H1 (cell line): ENCODE data around the gene IFNA13. TPM values are rescaled to one million over a fixed set of nuclear protein-coding genes. Genes with fewer than 3 reads are reported as not detected.

Source experiments
- CTCF ChIA-PET: fragments of 300-600 bp; sonication (Branson Sonifier 250); formaldehyde crosslinking; loops from one replicate; lab custom pipeline; 2021; ENCODE audit not compliant: partially characterized antibody; lab: Charles Lee
- POLR2A ChIA-PET: fragments of 300-600 bp; sonication (Branson Sonifier 250); formaldehyde crosslinking; loops from one replicate; lab custom pipeline; 2021; ENCODE audit warnings: inconsistent platforms; ENCODE audit not compliant: partially characterized antibody; lab: Charles Lee
- DNase-seq, 2 experiments: peaks; one replicate each; pipeline versions ENCODE4 v3.0.0 to v3.0.0-alpha.2; 2010 to 2022; ENCODE audit warnings: low spot score in 2 of 2, low read depth in 1 of 2, mixed read lengths in 1 of 2
- FAIRE-seq: peaks from 2 replicates; lab custom pipeline; 2011; peaks lifted over from hg19 to GRCh38; lab: Jason Lieb, UNC
- H2AFZ ChIP-seq: 2 replicates; pipeline ENCODE4 v1.8.1; 2012; ENCODE audit warnings: low read length, inconsistent platforms
- H2AK5ac ChIP-seq: 2 replicates; pipeline ENCODE4 v1.6.1; 2013; ENCODE audit warnings: low read depth, low read length
- H2BK120ac ChIP-seq: replicated peaks from 2 replicates; pipeline ENCODE3; 2013; ENCODE audit warnings: low read depth, low read length, inconsistent platforms
- H2BK12ac ChIP-seq: 2 replicates; pipeline ENCODE4 v1.6.1; 2013; ENCODE audit warnings: low read depth, low read length
- H2BK15ac ChIP-seq: 2 replicates; pipeline ENCODE4 v1.6.1; 2013; ENCODE audit warnings: low read length
- H2BK20ac ChIP-seq: 2 replicates; pipeline ENCODE4 v1.6.1; 2013; ENCODE audit warnings: low read length
- H2BK5ac ChIP-seq: 2 replicates; pipeline ENCODE4 v1.6.1; 2013; ENCODE audit warnings: low read depth, low read length
- H3K14ac ChIP-seq: 2 replicates; pipeline ENCODE4 v1.6.1; 2013; ENCODE audit warnings: inconsistent platforms; ENCODE audit not compliant: insufficient read length
- H3K18ac ChIP-seq: 2 replicates; pipeline ENCODE4 v1.6.1; 2013; ENCODE audit warnings: low read length; ENCODE audit errors: extremely low read depth
- H3K23ac ChIP-seq: 2 replicates; pipeline ENCODE4 v1.6.1; 2013; ENCODE audit warnings: inconsistent platforms; ENCODE audit not compliant: insufficient read length
- H3K23me2 ChIP-seq: 2 replicates; pipeline ENCODE4 v1.6.1; 2013; ENCODE audit warnings: low read depth, low read length
- H3K27ac ChIP-seq: 2 replicates; pipeline ENCODE4 v1.6.1; 2011; ENCODE audit warnings: low read depth, low read length, inconsistent platforms
- H3K27me3 ChIP-seq, 4 experiments: replicated peaks in 1 of 4; 1 replicate in 1 of 4; 2 replicates in 3 of 4; pipeline versions ENCODE4 v1.6.1 to v1.8.1; 2011 to 2013; ENCODE audit warnings: low read length in 3 of 4, mild to moderate bottlenecking in 3 of 4, inconsistent platforms in 2 of 4, mixed read lengths in 2 of 4, moderate library complexity in 1 of 4; ENCODE audit not compliant: control insufficient read depth in 3 of 4, insufficient read depth in 3 of 4; ENCODE audit errors: extremely low read depth in 1 of 4
- H3K36me3 ChIP-seq, 4 experiments: 2 replicates each; pipeline versions ENCODE4 v1.6.1 to v1.8.1; 2011 to 2013; ENCODE audit warnings: mild to moderate bottlenecking in 4 of 4, low read length in 3 of 4, moderate library complexity in 2 of 4, control low read depth in 1 of 4, inconsistent platforms in 1 of 4; ENCODE audit not compliant: insufficient read depth in 4 of 4, control insufficient read depth in 2 of 4
- H3K4ac ChIP-seq: replicated peaks from 2 replicates; pipeline ENCODE3; 2013; ENCODE audit warnings: low read length, low read depth, mixed read lengths, inconsistent platforms; ENCODE audit not compliant: insufficient read length
- H3K4me1 ChIP-seq, 4 experiments: replicated peaks in 1 of 4; 1 replicate in 1 of 4; 2 replicates in 3 of 4; pipeline versions ENCODE4 v1.6.1 to v1.8.1; 2011 to 2013; ENCODE audit warnings: low read length in 3 of 4, inconsistent platforms in 2 of 4, mixed read lengths in 1 of 4; ENCODE audit not compliant: insufficient read depth in 4 of 4, control insufficient read depth in 3 of 4
- H3K4me2 ChIP-seq, 2 experiments: 2 replicates each; pipeline versions ENCODE4 v1.6.1 to v1.8.1; 2011 to 2013; ENCODE audit warnings: low read depth in 2 of 2, low read length in 2 of 2, control low read depth in 1 of 2, inconsistent platforms in 1 of 2, mild to moderate bottlenecking in 1 of 2; ENCODE audit not compliant: insufficient read depth in 1 of 2
- H3K4me3 ChIP-seq, 4 experiments: fragments of 200-600, 300-600 bp in 1 of 4; sonication (generic), shearing (Covaris generic), sonication (Bioruptor Twin) in 1 of 4; 2 replicates each; pipeline versions ENCODE4 v1.5.1 to v1.8.1; 2011 to 2016; ENCODE audit warnings: low read length in 4 of 4, low read depth in 3 of 4, control low read depth in 2 of 4, inconsistent platforms in 2 of 4, mild to moderate bottlenecking in 2 of 4, mixed read lengths in 1 of 4, moderate library complexity in 1 of 4; ENCODE audit not compliant: insufficient read depth in 2 of 4; ENCODE audit errors: extremely low read depth in 1 of 4
- H3K56ac ChIP-seq: replicated peaks from 2 replicates; pipeline ENCODE3; 2013; ENCODE audit warnings: low read depth, mild to moderate bottlenecking, mixed read lengths, low read length, inconsistent platforms; ENCODE audit not compliant: insufficient read length
- H3K79me1 ChIP-seq: 2 replicates; pipeline ENCODE4 v1.6.1; 2013; ENCODE audit warnings: low read depth, low read length, control low read depth
- H3K79me2 ChIP-seq, 2 experiments: 2 replicates each; pipeline versions ENCODE4 v1.6.1 to v1.8.1; 2012 to 2013; ENCODE audit warnings: low read length in 2 of 2, mild to moderate bottlenecking in 2 of 2, inconsistent platforms in 1 of 2; ENCODE audit not compliant: insufficient read depth in 2 of 2, control insufficient read depth in 1 of 2
- H3K9ac ChIP-seq, 4 experiments: replicated peaks in 1 of 4; 1 replicate in 1 of 4; 2 replicates in 3 of 4; pipeline versions ENCODE4 v1.6.1 to v1.8.1; 2011 to 2013; ENCODE audit warnings: low read depth in 3 of 4, low read length in 3 of 4, control low read depth in 2 of 4, mild to moderate bottlenecking in 2 of 4, moderate library complexity in 2 of 4, inconsistent platforms in 1 of 4; ENCODE audit errors: extremely low read depth in 1 of 4
- H3K9me3 ChIP-seq, 2 experiments: 2 replicates each; pipeline versions ENCODE4 v1.6.1 to v1.8.1; 2012 to 2013; ENCODE audit warnings: mild to moderate bottlenecking in 2 of 2, moderate library complexity in 2 of 2, control low read depth in 1 of 2, inconsistent platforms in 1 of 2, low read depth in 1 of 2, low read length in 1 of 2, mixed read lengths in 1 of 2; ENCODE audit not compliant: insufficient read depth in 2 of 2
- H4K20me1 ChIP-seq, 2 experiments: replicated peaks in 1 of 2; 2 replicates each; pipeline versions ENCODE3 to v1.8.1; 2011 to 2013; ENCODE audit warnings: inconsistent platforms in 2 of 2, low read length in 2 of 2, mild to moderate bottlenecking in 1 of 2; ENCODE audit not compliant: insufficient read depth in 2 of 2, control insufficient read depth in 1 of 2
- H4K5ac ChIP-seq: 2 replicates; pipeline ENCODE4 v1.6.1; 2013; ENCODE audit warnings: low read length, low read depth, mixed read lengths, inconsistent platforms; ENCODE audit not compliant: insufficient read length
- H4K8ac ChIP-seq: 2 replicates; pipeline ENCODE4 v1.8.0; 2013; ENCODE audit warnings: mild to moderate bottlenecking, moderate library complexity, low read length, inconsistent platforms; ENCODE audit not compliant: insufficient read depth; ENCODE audit errors: extremely low read depth
- H4K91ac ChIP-seq: replicated peaks from 2 replicates; pipeline ENCODE3; 2013; ENCODE audit warnings: low read length, mixed read lengths, inconsistent platforms; ENCODE audit not compliant: insufficient read length
- CTCF ChIP-seq, 3 experiments: IDR thresholded peaks; 1 replicate in 2 of 3; 2 replicates in 1 of 3; pipeline versions ENCODE4 v1.5.1 to v1.6.1; 2011; ENCODE audit warnings: low read length in 3 of 3, mild to moderate bottlenecking in 3 of 3, inconsistent platforms in 2 of 3, low read depth in 1 of 3, moderate library complexity in 1 of 3; ENCODE audit not compliant: insufficient read depth in 1 of 3; ENCODE audit errors: control extremely low read depth in 1 of 3
- MAFK ChIP-seq: IDR thresholded peaks from 2 replicates; pipeline ENCODE4 v1.6.1; 2012; ENCODE audit warnings: low read depth, mild to moderate bottlenecking, improper control_type of control experiment, low read length
- SP4 ChIP-seq: IDR thresholded peaks from 2 replicates; pipeline ENCODE4 v1.6.1; 2012; ENCODE audit warnings: low read length, inconsistent platforms
- WGBS, 2 experiments: shearing (Covaris generic) in 1 of 2; methylation state at CpG; one replicate each; pipeline versions ENCODE4 v1.1.6 to v1.1.7; 2013 to 2015; ENCODE audit warnings: low lambda C conversion rate in 2 of 2, mixed read lengths in 2 of 2, inconsistent platforms in 1 of 2, low coverage in 1 of 2, missing lambda C conversion rate in 1 of 2; ENCODE audit not compliant: insufficient replicate concordance in 2 of 2, insufficient coverage in 1 of 2, insufficient read length in 1 of 2; ENCODE audit errors: extremely low coverage in 1 of 2, missing lambda C conversion rate in 1 of 2; 5-methylcytosine and 5-hydroxymethylcytosine counted together
- polyA plus RNA-seq, 7 experiments: library from polyadenylated mRNA; depleted of rRNA in 3 of 7; stranded (reverse) in 5 of 7; unstranded in 2 of 7; fragments of >200 nt in 5 of 7; fragments of 200-250 nt in 2 of 7; gene quantifications; 1 replicate in 5 of 7; 2 replicates in 1 of 7; 4 replicates in 1 of 7; pipeline versions ENCODE4 v1.2.1 to v1.2.3, GENCODE V29; 2011 to 2013; ENCODE audit warnings: missing spikeins in 2 of 7, mixed read lengths in 2 of 7
- total RNA-seq: library from RNA; stranded (reverse); fragmentation: NEBNext Ultra II Directional; extraction: Animal tissue kit (Norgen Biotek cat#: 25700); gene quantifications from 2 replicates; pipeline ENCODE4 v1.2.1, GENCODE V29; 2021

IFNA13 gene
- total and polyA plus RNA-seq, 2 of the 8 experiments (the other 6 are each of a cell fraction or from before 2014, with no cell fraction given): not detected

GRCh38 chr9:21415493-21416267 is 47.8 kb upstream of the IFNA13 start:
- WGBS, 2 experiments: 92% methylated on average over 5 of the region's 5 CpGs; no CpG with 5 or more reads in 1 of the 2 experiments
- Histone ChIP-seq H3K4me3 (no peak overlapping the region), H3K9ac (no peak overlapping the region), H2BK5ac (no peak overlapping the region), H3K23ac (no peak overlapping the region), H3K4me1 (no peaks in the 10 kb centered on the region), H3K4ac (no peak overlapping the region), H2BK120ac (no peak overlapping the region), H4K5ac (no peak overlapping the region), H2BK15ac (no peak overlapping the region), H3K18ac (no peak overlapping the region), H2BK12ac (no peak overlapping the region), H3K27ac (no peak overlapping the region), H3K14ac (no peak overlapping the region), H3K9me3 (no peaks in the 10 kb centered on the region), H3K23me2 (no peaks in the 10 kb centered on the region), H3K4me2 (no peak overlapping the region), H2AFZ (no peak overlapping the region), H4K8ac (no peak overlapping the region), H3K27me3 (no peaks in the 10 kb centered on the region), H3K79me1 (no peaks in the 10 kb centered on the region), H3K56ac (no peak overlapping the region), H3K36me3 (no peaks in the 10 kb centered on the region), H4K91ac (no peak overlapping the region), H3K79me2 (no peaks in the 10 kb centered on the region), H2BK20ac (no peak overlapping the region), H4K20me1 (no peaks in the 10 kb centered on the region), H2AK5ac (no peak overlapping the region)
- DNase-seq (no peak), FAIRE-seq (no peak)
- TF ChIP-seq CTCF (IDR thresholded peaks at IDR 0.05; ENCODE audit: control extremely low read depth in 1 of 3, insufficient read depth in 1 of 3, low read depth in 1 of 3, low read length in 3 of 3) (no peak), SP4 (no peak), MAFK (peak; percentile 82)
- CTCF ChIA-PET: interaction anchor here (0.9 to 1.7 kb wide), 6 partner anchors 19 to 152 kb away, joined by 3 to 9 read pairs (median 4); no protein-coding TSS in a partner anchor
- POLR2A ChIA-PET: interaction anchor here (1.0 kb wide), 1 partner anchor 8 kb away, joined by 3 read pairs; no protein-coding TSS in a partner anchor
